Right atrium auricular region (tissue), 2 donors: Measurements from ENCODE around the gene AMIGO2. TPM values are rescaled to one million over a fixed set of nuclear protein-coding genes. Genes with fewer than 3 reads are reported as not detected.
"Not testable (repeated sequence)": the region's sequence is repeated elsewhere in the genome, so short reads cannot be mapped to it uniquely, and the experiment has no call there.

Experiments used
- DNase-seq: peaks from one replicate; pipeline ENCODE4 v3.0.0-alpha.2; 2019; ENCODE audit warnings: low spot score
- H3K27ac ChIP-seq, 2 donors: fragments of 200-600 bp; sonication (generic); 1 replicate in 1 of 2; 2 replicates in 1 of 2; pipeline ENCODE4 v1.5.1; 2016 to 2019
- H3K27me3 ChIP-seq, 2 donors: fragments of 200-600 bp; sonication (generic); one replicate each; pipeline versions ENCODE4 v1.5.1 to v1.6.0; 2017 to 2019
- H3K36me3 ChIP-seq: fragments of 200-600 bp; sonication (generic); one replicate; pipeline ENCODE4 v1.5.1; 2016
- H3K4me1 ChIP-seq, 2 donors: fragments of 200-600 bp; sonication (generic); one replicate each; pipeline versions ENCODE4 v1.5.1 to v1.6.0; 2017 to 2019
- H3K4me3 ChIP-seq, 2 donors: fragments of 200-600 bp; sonication (generic); 1 replicate in 1 of 2; 2 replicates in 1 of 2; pipeline ENCODE4 v1.5.1; 2017 to 2019; ENCODE audit warnings: mild to moderate bottlenecking in 1 of 2, moderate library complexity in 1 of 2
- H3K9me3 ChIP-seq, 2 donors: fragments of 200-600 bp; sonication (generic); one replicate each; pipeline ENCODE4 v1.5.1; 2019
- CTCF ChIP-seq, 2 donors: fragments of 200-600 bp; sonication (generic); IDR thresholded peaks; one replicate each; pipeline ENCODE4 v1.5.1; 2019; ENCODE audit warnings: antibody characterized with exemption in 2 of 2
- total RNA-seq, 2 donors: library from RNA; depleted of rRNA; stranded (reverse); fragments of >200 nt; gene quantifications; one replicate each; pipeline ENCODE4 v1.1.0, GENCODE V29; 2016

The AMIGO2 gene
- total RNA-seq, 2 donors from 2014 or later, result 2.3 to 5.8 TPM

- Histone ChIP-seq H3K27ac (no peak overlapping the region), H3K4me1 (no peaks in the 10 kb centered on the region)
- no peak for DNase-seq
Measured at GRCh38 chr12:47054659-47055058, 25.1 kb downstream of the AMIGO2 start.

GRCh38 chr12:47053961-47054360 is 25.8 kb downstream of the AMIGO2 start:
- Histone ChIP-seq H3K27ac (no peak overlapping the region), H3K4me3 (no peak overlapping the region), H3K4me1 (no peaks in the 10 kb centered on the region), H3K27me3 (no peaks in the 10 kb centered on the region), H3K9me3 (peaks cover 0 to 17% of the 10 kb centered on the region in 2 donors), H3K36me3 (no peaks in the 10 kb centered on the region)
- TF ChIP-seq CTCF (IDR thresholded peaks at IDR 0.05), result no peak
- DNase-seq, result no peak

More at GRCh38 chr12:47054659-47055058, 25.1 kb downstream of the AMIGO2 start:
- Histone ChIP-seq H3K4me3 (no peak overlapping the region), H3K27me3 (no peaks in the 10 kb centered on the region), H3K9me3 (peaks cover 0 to 17% of the 10 kb centered on the region in 2 donors), H3K36me3 (no peaks in the 10 kb centered on the region)
- no peak for TF ChIP-seq CTCF (IDR thresholded peaks at IDR 0.05)

GRCh38 chr12:47052274-47052673 is 27.5 kb downstream of the AMIGO2 start:
- Histone ChIP-seq H3K36me3 (no peaks in the 10 kb centered on the region), H3K4me1 (no peaks in the 10 kb centered on the region), H3K27me3 (no peaks in the 10 kb centered on the region), H3K27ac (no peak overlapping the region), H3K4me3 (no peak overlapping the region), H3K9me3 (peaks cover 0 to 17% of the 10 kb centered on the region in 2 donors)
- TF ChIP-seq CTCF (IDR thresholded peaks at IDR 0.05), result no peak
- no peak for DNase-seq

- not testable (repeated sequence) for H3K4me1 ChIP-seq, DNase-seq, H3K27me3 ChIP-seq, H3K4me3 ChIP-seq, H3K36me3 ChIP-seq, H3K27ac ChIP-seq
- peaks cover 0 to 17% of the 10 kb centered on the region in 2 donors for H3K9me3 ChIP-seq
Measured at GRCh38 chr12:47051291-47051690, 28.5 kb downstream of the AMIGO2 start.

GRCh38 chr12:47048541-47048940 is 31.2 kb downstream of the AMIGO2 start:
- no peak for TF ChIP-seq CTCF (IDR thresholded peaks at IDR 0.05)
- Histone ChIP-seq H3K4me1 (no peaks in the 10 kb centered on the region), H3K36me3 (no peaks in the 10 kb centered on the region), H3K9me3 (peaks cover 0 to 17% of the 10 kb centered on the region in 2 donors), H3K4me3 (no peak overlapping the region), H3K27me3 (no peaks in the 10 kb centered on the region), H3K27ac (no peak overlapping the region)
- no peak for DNase-seq

- DNase-seq, result no peak
- Histone ChIP-seq H3K4me1 (no peaks in the 10 kb centered on the region), H3K9me3 (peaks cover 0 to 14% of the 10 kb centered on the region in 2 donors), H3K36me3 (no peaks in the 10 kb centered on the region), H3K27me3 (no peaks in the 10 kb centered on the region), H3K4me3 (no peak overlapping the region), H3K27ac (no peak overlapping the region)
- TF ChIP-seq CTCF (IDR thresholded peaks at IDR 0.05), result no peak
Measured at GRCh38 chr12:47041327-47041726, 38.4 kb downstream of the AMIGO2 start.
